ENCODE data around the gene NUP205. TPM values are rescaled to one million over a fixed set of nuclear protein-coding genes. Genes with fewer than 3 reads are reported as not detected.
"Not testable (repeated sequence)": the region's sequence is repeated elsewhere in the genome, so short reads cannot be mapped to it uniquely, and the experiment has no call there.

The NUP205 gene
- total RNA-seq, 1 experiment from 2014 or later, result 86.7 TPM

GRCh38 chr7:135665042-135665441 is 107.3 kb downstream of the NUP205 start:
- Histone ChIP-seq H3K27me3 (ENCODE audit: low read length) (no peaks in the 10 kb centered on the region), H3K9me3 (ENCODE audit: low read length) (no peaks in the 10 kb centered on the region), H3K36me3 (ENCODE audit: low read depth, low read length) (no peaks in the 10 kb centered on the region), H3F3A (ENCODE audit: low read length, unreplicated experiment) (no peaks in the 10 kb centered on the region), H3K4me3 (ENCODE audit: low read length) (no peak overlapping the region), H3K4me2 (ENCODE audit: low read length) (peak overlapping the region; percentile 91; the same call in 1 of the 2 replicates), H3K79me2 (ENCODE audit: low read length) (peaks cover 77% of the 10 kb centered on the region), H3K27ac (ENCODE audit: low read length) (no peak overlapping the region), H3K9ac (ENCODE audit: low read length) (no peak overlapping the region), H4K20me1 (ENCODE audit: low read length) (peaks cover 6% of the 10 kb centered on the region; the same call in 1 of the 2 replicates), H3K9me2 (replicated peaks; ENCODE audit: low read length) (no peaks in the 10 kb centered on the region), H3K4me1 (ENCODE audit: insufficient read depth, low read length) (peaks cover 20% of the 10 kb centered on the region), H2AFZ (ENCODE audit: low read length) (no peak overlapping the region)
- CTCF ChIA-PET, result no interaction called here
- intact Hi-C loops (cut with micrococcal nuclease), result no loop called here
- DNase-seq, result no peak
- no peak for TF ChIP-seq EZH2 (IDR thresholded peaks at IDR 0.05; ENCODE audit: low read length, unreplicated experiment)
- no peak for TF ChIP-seq EZH2phosphoT487 (IDR thresholded peaks at IDR 0.05; ENCODE audit: borderline replicate concordance, low read length)
- TF ChIP-seq CTCF (conservative IDR thresholded peaks at IDR 0.05; ENCODE audit: low read depth, low read length), result no peak
- POLR2A ChIA-PET (ENCODE audit: unreplicated experiment), result no interaction called here
- BruUV-seq (replicated peaks), result no TSS peak
- ATAC-seq, result no peak

- Histone ChIP-seq H3K4me2 (ENCODE audit: low read length) (no peak overlapping the region), H4K20me1 (ENCODE audit: low read length) (peaks cover 7% of the 10 kb centered on the region; the same call in 1 of the 2 replicates), H3K36me3 (ENCODE audit: low read depth, low read length) (no peaks in the 10 kb centered on the region), H3K9me2 (replicated peaks; ENCODE audit: low read length) (no peaks in the 10 kb centered on the region), H3K27ac (ENCODE audit: low read length) (no peak overlapping the region), H3K79me2 (ENCODE audit: low read length) (peaks cover 88% of the 10 kb centered on the region), H3K27me3 (ENCODE audit: low read length) (no peaks in the 10 kb centered on the region), H3K4me3 (ENCODE audit: low read length) (no peak overlapping the region), H3F3A (ENCODE audit: low read length, unreplicated experiment) (no peaks in the 10 kb centered on the region), H2AFZ (ENCODE audit: low read length) (no peak overlapping the region), H3K9ac (ENCODE audit: low read length) (no peak overlapping the region), H3K4me1 (ENCODE audit: insufficient read depth, low read length) (peaks cover 22% of the 10 kb centered on the region), H3K9me3 (ENCODE audit: low read length) (no peaks in the 10 kb centered on the region)
- CTCF ChIA-PET, result no interaction called here
- DNase-seq (no peak), ATAC-seq (no peak)
- no peak for TF ChIP-seq CTCF (conservative IDR thresholded peaks at IDR 0.05; ENCODE audit: low read depth, low read length)
- TF ChIP-seq EZH2 (IDR thresholded peaks at IDR 0.05; ENCODE audit: low read length, unreplicated experiment), result no peak
- no TSS peak for BruUV-seq (replicated peaks)
- POLR2A ChIA-PET (ENCODE audit: unreplicated experiment), result no interaction called here
- intact Hi-C loops (cut with micrococcal nuclease), result no loop called here
Measured at GRCh38 chr7:135666156-135666555, 108.4 kb downstream of the NUP205 start.

GRCh38 chr7:135666846-135667245 is 109.1 kb downstream of the NUP205 start:
- POLR2A ChIA-PET (ENCODE audit: unreplicated experiment), result no interaction called here
- Histone ChIP-seq H3K27ac (ENCODE audit: low read length) (no peak overlapping the region), H3K9me2 (replicated peaks; ENCODE audit: low read length) (no peaks in the 10 kb centered on the region), H3K9ac (ENCODE audit: low read length) (no peak overlapping the region), H3K4me3 (ENCODE audit: low read length) (no peak overlapping the region), H3K79me2 (ENCODE audit: low read length) (peaks cover 94% of the 10 kb centered on the region), H3K4me1 (ENCODE audit: insufficient read depth, low read length) (peaks cover 18% of the 10 kb centered on the region), H3F3A (ENCODE audit: low read length, unreplicated experiment) (no peaks in the 10 kb centered on the region), H4K20me1 (ENCODE audit: low read length) (peaks cover 7% of the 10 kb centered on the region; the same call in 1 of the 2 replicates), H3K9me3 (ENCODE audit: low read length) (no peaks in the 10 kb centered on the region), H2AFZ (ENCODE audit: low read length) (no peak overlapping the region), H3K4me2 (ENCODE audit: low read length) (no peak overlapping the region), H3K27me3 (ENCODE audit: low read length) (no peaks in the 10 kb centered on the region), H3K36me3 (ENCODE audit: low read depth, low read length) (no peaks in the 10 kb centered on the region)
- TF ChIP-seq CTCF (conservative IDR thresholded peaks at IDR 0.05; ENCODE audit: low read depth, low read length) (no peak), EZH2phosphoT487 (IDR thresholded peaks at IDR 0.05; ENCODE audit: borderline replicate concordance, low read length) (no peak), EZH2 (IDR thresholded peaks at IDR 0.05; ENCODE audit: low read length, unreplicated experiment) (no peak)
- CTCF ChIA-PET, result no interaction called here
- DNase-seq, result no peak
- BruUV-seq (replicated peaks), result no TSS peak
- intact Hi-C loops (cut with micrococcal nuclease), result no loop called here
- ATAC-seq, result no peak

- POLR2A ChIA-PET (ENCODE audit: unreplicated experiment); BruUV-seq (replicated peaks); CTCF ChIA-PET: not testable (repeated sequence)
Measured at GRCh38 chr7:135667626-135668025, 109.9 kb downstream of the NUP205 start.

More at GRCh38 chr7:135667626-135668025, 109.9 kb downstream of the NUP205 start:
- H3K9me2 ChIP-seq (replicated peaks; ENCODE audit: low read length); H3K4me2 ChIP-seq (ENCODE audit: low read length); ATAC-seq; H3K36me3 ChIP-seq (ENCODE audit: low read depth, low read length); intact Hi-C loops (cut with micrococcal nuclease); H3F3A ChIP-seq (ENCODE audit: low read length, unreplicated experiment); H3K9me3 ChIP-seq (ENCODE audit: low read length); H3K4me3 ChIP-seq (ENCODE audit: low read length); DNase-seq; H3K9ac ChIP-seq (ENCODE audit: low read length); H3K27me3 ChIP-seq (ENCODE audit: low read length); H3K27ac ChIP-seq (ENCODE audit: low read length); H4K20me1 ChIP-seq (ENCODE audit: low read length); H2AFZ ChIP-seq (ENCODE audit: low read length): not testable (repeated sequence)
- Histone ChIP-seq H3K79me2 (ENCODE audit: low read length) (peaks cover 96% of the 10 kb centered on the region), H3K4me1 (ENCODE audit: insufficient read depth, low read length) (peaks cover 19% of the 10 kb centered on the region)
